A549 (cell line): Measurements from ENCODE around the gene SHISA6. TPM values are rescaled to one million over a fixed set of nuclear protein-coding genes. Genes with fewer than 3 reads are reported as not detected.

ENCODE experiments used
- ATAC-seq, 2 experiments: fragments of 200-7000 bp in 1 of 2; fragments of >200 bp in 1 of 2; cut with Nextera tagmentation in 1 of 2; cut with Tn5 transposase in 1 of 2; 3 replicates each; pipeline versions ENCODE4 v1.8.0 to v1.9.1; 2018 to 2020; ENCODE audit warnings: mild to moderate bottlenecking in 1 of 2, moderate library complexity in 1 of 2
- CTCF ChIA-PET: fragments of 300-600 bp; sonication (Branson Sonifier 250); formaldehyde crosslinking; extraction: SDS; loops from one replicate; lab custom pipeline; 2021; ENCODE audit warnings: antibody characterized with exemption, inconsistent platforms; lab: Yijun Ruan, JAX
- POLR2A ChIA-PET: fragments of 350-600 bp; formaldehyde crosslinking; extraction: SDS; loops from one replicate; lab custom pipeline; 2021; ENCODE audit warnings: antibody characterized with exemption, inconsistent platforms; lab: Yijun Ruan, JAX
- DNase-seq, 2 experiments: peaks; one replicate each; pipeline versions ENCODE4 v3.0.0 to v3.0.0-alpha.2; 2011 to 2016; ENCODE audit warnings: low read depth in 1 of 2, low spot score in 1 of 2
- FAIRE-seq: peaks from 2 replicates; lab custom pipeline; 2011; peaks lifted over from hg19 to GRCh38; lab: Jason Lieb, UNC
- H3K27ac ChIP-seq, 2 experiments: fragments of >200 bp; sonication (Bioruptor Twin); formaldehyde crosslinking; 3 replicates each; pipeline ENCODE4 v1.5.1; 2016 to 2017
- H3K4me1 ChIP-seq: fragments of >200 bp; sonication (Bioruptor Twin); formaldehyde crosslinking; 3 replicates; pipeline ENCODE4 v1.6.1; 2016
- H3K4me2 ChIP-seq: fragments of >200 bp; sonication (Bioruptor Twin); formaldehyde crosslinking; 3 replicates; pipeline ENCODE4 v1.6.1; 2016
- H3K4me3 ChIP-seq: fragments of >200 bp; sonication (Bioruptor Twin); formaldehyde crosslinking; 3 replicates; pipeline ENCODE4 v1.5.1; 2016
- H3K9me3 ChIP-seq: fragments of >200 bp; sonication (Bioruptor Twin); formaldehyde crosslinking; 3 replicates; pipeline ENCODE4 v1.6.1; 2016
- BHLHE40 ChIP-seq: IDR thresholded peaks from 2 replicates; pipeline ENCODE4 v1.6.1; 2012; ENCODE audit warnings: low read depth, low read length, inconsistent platforms
- CBX8 ChIP-seq: fragments of 200-600 bp; sonication (generic); IDR thresholded peaks from 2 replicates; pipeline ENCODE4 v1.6.1; 2016
- CHD4 ChIP-seq: fragments of 200-600 bp; sonication (generic); IDR thresholded peaks from 2 replicates; pipeline ENCODE4 v1.6.1; 2016; ENCODE audit warnings: antibody characterized with exemption, mild to moderate bottlenecking, borderline replicate concordance
- CTCF ChIP-seq: fragments of >200 bp; sonication (Bioruptor Twin); formaldehyde crosslinking; IDR thresholded peaks from 3 replicates; pipeline ENCODE4 v1.5.1; 2016
- E2F6 ChIP-seq: IDR thresholded peaks from 2 replicates; pipeline ENCODE4 v1.6.1; 2012; ENCODE audit warnings: low read depth, borderline replicate concordance
- FOSB ChIP-seq: fragments of 250-450 bp; sonication (Bioruptor Pico); IDR thresholded peaks from 2 replicates; pipeline ENCODE4 v1.5.0; 2020; ENCODE audit warnings: mild to moderate bottlenecking, moderate library complexity
- FOSL2 ChIP-seq, 2 experiments: fragments of 450-650 bp in 1 of 2; fragments of >200 bp in 1 of 2; sonication (Bioruptor Twin) in 1 of 2; formaldehyde crosslinking; IDR thresholded peaks; 2 replicates each; pipeline versions ENCODE4 v1.5.0 to v1.6.1; 2016 to 2020; ENCODE audit warnings: mild to moderate bottlenecking in 1 of 2, moderate library complexity in 1 of 2
- GATA3 ChIP-seq: IDR thresholded peaks from 2 replicates; pipeline ENCODE4 v1.6.1; 2012; ENCODE audit warnings: borderline replicate concordance
- JUN ChIP-seq, 2 experiments: fragments of >200 bp; sonication (Bioruptor Twin); formaldehyde crosslinking; IDR thresholded peaks; 2 replicates in 1 of 2; 3 replicates in 1 of 2; pipeline ENCODE4 v1.6.1; 2016 to 2017
- KDM1A ChIP-seq: fragments of 200-600 bp; sonication (generic); IDR thresholded peaks from 2 replicates; pipeline ENCODE4 v1.6.1; 2016; ENCODE audit warnings: low read depth, mild to moderate bottlenecking
- KDM5A ChIP-seq: fragments of 200-600 bp; sonication (generic); IDR thresholded peaks from 2 replicates; pipeline ENCODE4 v1.6.1; 2016; ENCODE audit warnings: antibody characterized with exemption, mild to moderate bottlenecking
- MAFK ChIP-seq: fragments of 450-650 bp; IDR thresholded peaks from 2 replicates; pipeline ENCODE4 v1.6.1; 2014; ENCODE audit not compliant: partially characterized antibody
- MAZ ChIP-seq: fragments of 150-350 bp; IDR thresholded peaks from 2 replicates; pipeline ENCODE4 v1.6.1; 2014; ENCODE audit warnings: antibody characterized with exemption, low read depth, low read length, borderline replicate concordance
- MYC ChIP-seq: IDR thresholded peaks from 2 replicates; pipeline ENCODE4 v1.6.1; 2012; ENCODE audit warnings: mild to moderate bottlenecking, inconsistent platforms, low read length, improper control_type of control experiment, borderline replicate concordance
- NR3C1 ChIP-seq: fragments of >200 bp; sonication (Bioruptor Twin); formaldehyde crosslinking; IDR thresholded peaks from 3 replicates; pipeline ENCODE4 v1.6.1; 2017
- PHF8 ChIP-seq: fragments of 200-600 bp; sonication (generic); IDR thresholded peaks from 2 replicates; pipeline ENCODE4 v1.6.1; 2016; ENCODE audit warnings: low read depth, mild to moderate bottlenecking, antibody characterized with exemption, moderate library complexity, borderline replicate concordance
- POLR2A ChIP-seq: IDR thresholded peaks from 2 replicates; pipeline ENCODE4 v1.6.1; 2012; ENCODE audit warnings: mild to moderate bottlenecking, low read length
- RAD21 ChIP-seq, 2 experiments: fragments of >200 bp in 1 of 2; sonication (Bioruptor Twin) in 1 of 2; formaldehyde crosslinking in 1 of 2; IDR thresholded peaks in 1 of 2; conservative IDR thresholded peaks in 1 of 2; 2 replicates in 1 of 2; 3 replicates in 1 of 2; pipeline ENCODE4 v1.6.1; 2012 to 2018; ENCODE audit warnings: inconsistent platforms in 1 of 2
- REST ChIP-seq: fragments of 200-600 bp; sonication (generic); IDR thresholded peaks from 2 replicates; pipeline ENCODE4 v1.6.1; 2016; ENCODE audit warnings: antibody characterized with exemption, mild to moderate bottlenecking, moderate library complexity
- RFX5 ChIP-seq: fragments of 450-650 bp; IDR thresholded peaks from 2 replicates; pipeline ENCODE4 v1.7.1; 2014; ENCODE audit warnings: antibody characterized with exemption, mild to moderate bottlenecking, moderate library complexity
- TFCP2L1 ChIP-seq: fragments of 250-450 bp; sonication (Bioruptor Pico); IDR thresholded peaks from 2 replicates; pipeline ENCODE4 v1.5.0; 2021; ENCODE audit warnings: mild to moderate bottlenecking
- TP53 ChIP-seq: fragments of 250-450 bp; sonication (Bioruptor Pico); IDR thresholded peaks from 2 replicates; pipeline ENCODE4 v1.5.0; 2021; ENCODE audit warnings: mild to moderate bottlenecking, moderate library complexity
- USF2 ChIP-seq: fragments of 450-650 bp; IDR thresholded peaks from 2 replicates; pipeline ENCODE4 v1.6.1; 2014; ENCODE audit warnings: antibody characterized with exemption
- ZFP36 ChIP-seq: fragments of 450-650 bp; IDR thresholded peaks from 2 replicates; pipeline ENCODE4 v1.6.1; 2014; ENCODE audit warnings: borderline replicate concordance; ENCODE audit not compliant: partially characterized antibody
- ZNF302 ChIP-seq: fragments of 250-450 bp; sonication (Bioruptor Pico); IDR thresholded peaks from 2 replicates; pipeline ENCODE4 v1.9.0; 2021; ENCODE audit warnings: inconsistent platforms, mild to moderate bottlenecking, moderate library complexity
- ZSCAN20 ChIP-seq: fragments of 250-450 bp; sonication (Bioruptor Pico); IDR thresholded peaks from 2 replicates; pipeline ENCODE4 v1.8.0; 2022; ENCODE audit warnings: mild to moderate bottlenecking, moderate library complexity
- whole genome bisulfite sequencing: methylation state at CpG from one replicate; pipeline ENCODE4 v1.1.6; 2017; ENCODE audit errors: missing lambda C conversion rate; 5-methylcytosine and 5-hydroxymethylcytosine counted together
- polyA plus RNA-seq, 4 experiments: library from polyadenylated mRNA; depleted of rRNA in 3 of 4; stranded (reverse); fragments of >200 nt; fragmentation: RNase III in 1 of 4; extraction: RNeasy Plus Mini Kit Qiagen cat#74134 plus additional on column Dnase treatment in 1 of 4; gene quantifications; 2 replicates in 3 of 4; 3 replicates in 1 of 4; pipeline ENCODE4 v1.2.3, GENCODE V29; 2011 to 2017

SHISA6 gene
- polyA plus RNA-seq, 2 of the 4 experiments (the other 2 are of a cell fraction) = not detected

- TF ChIP-seq ZSCAN20 (CRISPR knock-in tag) (no peak), POLR2A (no peak), USF2 (no peak), ZNF302 (CRISPR knock-in tag) (no peak)
Measured at GRCh38 chr17:11418342-11418741, 177.3 kb downstream of the SHISA6 start (continued).

GRCh38 chr17:11430751-11431150, 189.7 kb downstream of the SHISA6 start:
- Histone ChIP-seq H3K4me3 (no peak overlapping the region), H3K27ac (no peak overlapping the region), H3K9me3 (peaks cover 5% of the 10 kb centered on the region; the same call in 1 of the 3 replicates), H3K4me2 (no peak overlapping the region), H3K4me1 (no peaks in the 10 kb centered on the region)
- 5% methylated on average over 6 of the region's 6 CpGs for WGBS
- FAIRE-seq (no peak), ATAC-seq (no peak), DNase-seq (no peak)
- CTCF ChIA-PET = no interaction called here
- POLR2A ChIA-PET = no interaction called here
- TF ChIP-seq CHD4 (no peak), ZFP36 (no peak), CBX8 (no peak), KDM1A (no peak), MAZ (no peak), MYC (no peak), GATA3 (no peak), E2F6 (no peak), CTCF (no peak), FOSB (CRISPR knock-in tag) (no peak), KDM5A (no peak), FOSL2 (IDR thresholded peaks at IDR 0.05) (no peak), FOSL2 (CRISPR knock-in tag; IDR thresholded peaks at IDR 0.05) (no peak), RFX5 (no peak), RAD21 (conservative IDR thresholded peaks at IDR 0.05 in 1 of 2, IDR thresholded peaks at IDR 0.05 in 1 of 2) (no peak)

GRCh38 chr17:11438673-11439072, 197.7 kb downstream of the SHISA6 start:
- H3K4me3 ChIP-seq = no peak overlapping the region
- WGBS = 21% methylated on average over 4 of the region's 4 CpGs
- ATAC-seq (no peak), FAIRE-seq (no peak), DNase-seq (no peak)
- no peak overlapping the region for H3K27ac ChIP-seq
- H3K9me3 ChIP-seq = no peaks in the 10 kb centered on the region
- no peaks in the 10 kb centered on the region for H3K4me1 ChIP-seq
- H3K4me2 ChIP-seq = no peak overlapping the region
- POLR2A ChIA-PET = no interaction called here
- CTCF ChIA-PET = no interaction called here
- TF ChIP-seq BHLHE40 (no peak), PHF8 (no peak), JUN (IDR thresholded peaks at IDR 0.05) (no peak), TP53 (CRISPR knock-in tag) (no peak), RAD21 (conservative IDR thresholded peaks at IDR 0.05 in 1 of 2, IDR thresholded peaks at IDR 0.05 in 1 of 2) (no peak), CTCF (no peak), CHD4 (no peak), E2F6 (no peak), CBX8 (no peak), NR3C1 (no peak), TFCP2L1 (CRISPR knock-in tag) (no peak), REST (no peak), KDM1A (no peak), MAFK (no peak), POLR2A (no peak)
